Measurements from ENCODE around the gene BEX3.
A peak's percentile ranks its signal among the peaks of the same experiment; 100 is the strongest.
"Not testable (repeated sequence)": the region's sequence is repeated elsewhere in the genome, so short reads cannot be mapped to it uniquely, and the experiment has no call there.

Gene BEX3

DNA sequence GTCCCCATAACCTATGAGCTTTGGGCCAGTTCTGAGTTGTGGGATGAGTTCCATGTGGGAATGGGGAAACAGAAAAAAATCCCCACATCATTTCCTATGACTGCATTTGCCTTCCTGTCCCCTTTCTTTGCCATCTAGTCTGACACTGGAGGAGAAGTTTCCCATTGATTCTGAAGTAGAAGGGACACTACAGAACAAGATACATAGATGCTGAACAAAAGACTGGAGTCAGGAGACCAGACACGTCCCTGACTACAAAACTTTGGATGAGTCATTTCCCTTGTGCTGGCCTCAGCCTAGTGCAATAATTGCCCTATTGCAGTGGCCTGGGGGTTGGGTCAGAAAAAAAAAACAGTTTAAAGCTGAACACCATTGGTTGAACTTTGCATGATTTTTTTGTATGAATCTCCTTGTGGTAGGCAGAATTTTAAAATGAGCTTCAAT lies 22.1 kb downstream of the BEX3 start:
- H3K27me3 Mint-ChIP-seq = no peaks in the 10 kb centered on the region
- no peak overlapping the region for H3K27ac Mint-ChIP-seq
- H3K4me3 Mint-ChIP-seq = no peak overlapping the region
- H3K4me1 Mint-ChIP-seq (ENCODE audit: low read depth) = peaks cover 27% of the 10 kb centered on the region
- H3K36me3 Mint-ChIP-seq (ENCODE audit: low read depth) = no peaks in the 10 kb centered on the region
- H3K9me3 Mint-ChIP-seq = no peaks in the 10 kb centered on the region

DNA sequence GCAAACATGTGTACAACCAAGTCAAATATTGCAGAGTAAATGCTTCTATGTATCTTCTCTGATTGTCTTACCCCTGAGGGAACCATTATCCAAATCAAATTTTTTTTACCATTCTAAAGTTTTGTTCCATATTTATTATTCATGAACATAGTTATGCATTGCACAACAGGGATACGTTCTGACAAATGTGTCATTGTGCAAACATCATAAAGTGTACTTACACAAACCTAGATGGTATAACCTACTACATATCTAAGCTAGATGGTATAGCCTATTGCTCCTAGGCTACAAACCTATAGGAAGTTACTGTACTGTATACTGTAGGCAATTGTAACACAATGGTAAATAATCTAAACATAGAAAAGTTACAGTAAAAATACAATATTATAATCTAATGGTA lies 23.4 kb downstream of the BEX3 start:
- no peaks in the 10 kb centered on the region for H3K36me3 Mint-ChIP-seq (ENCODE audit: low read depth)
- no peaks in the 10 kb centered on the region for H3K9me3 Mint-ChIP-seq
- no peaks in the 10 kb centered on the region for H3K27me3 Mint-ChIP-seq
- no peak overlapping the region for H3K4me3 Mint-ChIP-seq
- H3K27ac Mint-ChIP-seq = no peak overlapping the region
- H3K4me1 Mint-ChIP-seq (ENCODE audit: low read depth) = peaks cover 34% of the 10 kb centered on the region

DNA sequence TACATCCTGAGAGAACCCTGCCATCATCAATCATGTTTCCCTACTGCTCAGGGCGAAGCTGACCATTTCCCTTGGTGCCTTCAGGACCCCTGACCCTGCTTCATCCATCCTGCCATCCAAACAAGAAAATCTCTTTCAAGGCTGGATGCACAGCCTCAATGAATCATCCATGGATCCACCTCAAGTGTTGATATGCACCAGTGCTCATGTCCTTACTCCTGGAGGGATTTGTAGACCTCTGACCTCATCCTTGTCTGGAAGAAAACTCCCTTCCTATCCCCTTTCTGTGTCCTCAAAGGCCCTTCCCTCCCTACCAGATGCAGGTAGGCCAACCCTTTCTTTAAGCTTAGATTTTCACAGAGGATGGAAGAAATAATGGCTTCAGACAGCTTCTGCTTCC lies 24.6 kb downstream of the BEX3 start:
- Mint-ChIP-seq H3K9me3 (no peaks in the 10 kb centered on the region), H3K4me3 (no peak overlapping the region), H3K36me3 (ENCODE audit: low read depth) (no peaks in the 10 kb centered on the region), H3K4me1 (ENCODE audit: low read depth) (peaks cover 34% of the 10 kb centered on the region), H3K27ac (no peak overlapping the region), H3K27me3 (no peaks in the 10 kb centered on the region)

DNA sequence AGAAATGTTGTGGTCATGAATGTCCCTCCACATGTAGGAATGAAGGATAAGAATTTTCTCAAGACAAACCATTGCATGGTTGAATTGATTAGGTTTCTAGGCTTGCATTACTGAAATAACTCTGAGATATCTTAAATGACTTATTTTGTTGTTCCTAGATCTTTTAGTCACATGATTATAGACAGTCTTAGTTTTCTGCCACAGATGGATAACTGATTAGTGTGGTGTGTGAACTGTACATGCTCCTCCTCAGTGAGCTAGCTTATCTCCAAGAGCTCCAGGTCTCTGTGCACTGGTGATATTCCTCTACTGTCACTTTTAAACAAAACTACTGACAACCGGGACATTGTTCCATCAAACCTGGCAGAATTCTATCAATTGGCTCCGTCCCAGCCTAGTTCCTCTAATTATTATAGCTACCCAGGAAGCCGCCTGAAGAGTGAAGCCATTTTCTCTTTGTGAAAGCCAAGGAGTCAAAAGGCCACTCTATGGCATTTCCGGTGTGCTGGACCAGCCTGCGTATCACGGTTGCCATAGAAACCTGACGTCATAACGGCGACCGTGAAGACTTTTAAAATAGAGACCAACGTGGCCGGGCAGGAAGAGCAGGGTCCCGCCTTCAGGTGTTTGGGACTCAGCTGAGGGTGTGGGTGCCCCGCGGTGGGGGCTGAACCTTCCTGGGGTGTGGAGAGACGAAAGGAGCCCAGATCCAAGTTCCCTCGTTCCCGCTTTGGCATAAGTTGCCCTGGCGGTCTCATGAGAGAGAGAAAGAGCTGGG lies 28.1 kb downstream of the BEX3 start:
- no peaks in the 10 kb centered on the region for H3K36me3 Mint-ChIP-seq (ENCODE audit: low read depth)
- H3K4me1 Mint-ChIP-seq (ENCODE audit: low read depth) = peaks cover 7% of the 10 kb centered on the region
- H3K4me3 Mint-ChIP-seq = peak overlapping the region; percentile 86
- no peaks in the 10 kb centered on the region for H3K9me3 Mint-ChIP-seq
- no peaks in the 10 kb centered on the region for H3K27me3 Mint-ChIP-seq
- peak overlapping the region; percentile 81 for H3K27ac Mint-ChIP-seq

DNA sequence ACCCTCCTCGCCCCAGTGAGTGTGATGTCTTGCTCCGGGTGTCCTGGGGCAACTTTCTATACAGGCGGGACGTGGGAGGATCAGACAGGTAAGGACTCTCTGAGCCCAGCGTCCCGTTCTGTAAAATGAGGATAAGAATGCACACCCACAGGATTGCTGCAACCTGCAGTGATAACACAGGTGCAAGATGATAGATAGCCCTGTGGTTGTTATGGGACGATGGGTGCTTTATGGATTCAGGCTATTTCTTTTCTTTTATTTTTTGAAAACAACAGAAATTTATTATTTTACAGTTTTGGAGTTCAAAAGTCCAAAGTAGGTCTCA lies 28.6 kb downstream of the BEX3 start:
- H3K36me3 Mint-ChIP-seq (ENCODE audit: low read depth) = no peaks in the 10 kb centered on the region
- peaks cover 7% of the 10 kb centered on the region for H3K4me1 Mint-ChIP-seq (ENCODE audit: low read depth)
- no peaks in the 10 kb centered on the region for H3K27me3 Mint-ChIP-seq
- H3K9me3 Mint-ChIP-seq = no peaks in the 10 kb centered on the region
- H3K4me3 Mint-ChIP-seq = peak overlapping the region; percentile 86
- H3K27ac Mint-ChIP-seq = no peak overlapping the region

DNA sequence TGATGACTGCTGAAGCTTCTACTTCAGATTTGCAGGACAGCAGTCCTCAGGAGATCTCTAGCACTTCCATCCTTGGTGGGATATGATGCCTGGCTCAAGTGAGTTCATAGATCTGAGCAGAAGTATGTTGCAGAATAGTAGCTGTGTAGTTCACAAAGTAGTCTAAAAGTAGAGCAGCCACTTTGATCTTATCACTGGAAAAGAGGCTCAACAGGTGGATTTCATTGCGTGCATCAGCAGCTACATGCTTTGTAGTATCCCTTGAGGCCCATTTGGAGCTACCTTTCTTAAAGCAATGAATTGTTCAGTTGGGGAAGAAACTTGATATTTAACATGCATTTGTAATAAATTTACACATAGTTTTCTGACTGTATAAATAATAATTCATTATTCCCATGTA lies 29.9 kb downstream of the BEX3 start:
- Mint-ChIP-seq H3K36me3 (ENCODE audit: low read depth) (no peaks in the 10 kb centered on the region), H3K9me3 (no peaks in the 10 kb centered on the region), H3K27me3 (no peaks in the 10 kb centered on the region), H3K4me1 (ENCODE audit: low read depth) (peaks cover 7% of the 10 kb centered on the region), H3K27ac (no peak overlapping the region), H3K4me3 (no peak overlapping the region)

DNA sequence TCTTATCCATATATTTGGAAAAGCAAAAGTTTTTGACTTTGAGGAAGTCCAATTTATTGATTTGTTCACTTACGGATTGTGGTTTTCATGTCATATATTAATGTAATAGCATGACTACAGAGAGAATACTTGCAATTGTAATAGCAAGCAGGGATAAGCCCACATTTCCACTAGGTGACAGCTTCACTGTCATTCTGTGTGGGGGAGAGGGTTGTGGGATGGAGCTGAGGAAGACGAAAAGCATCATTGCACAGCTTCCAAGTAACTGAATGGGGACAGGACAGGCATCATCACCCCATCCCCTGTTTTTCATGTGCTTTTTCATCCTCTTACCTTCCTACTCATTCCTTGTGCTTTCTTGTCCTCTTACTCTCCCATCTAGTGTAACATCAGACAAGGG lies 31.4 kb downstream of the BEX3 start:
- Mint-ChIP-seq H3K9me3 (no peaks in the 10 kb centered on the region), H3K27ac (no peak overlapping the region), H3K4me1 (ENCODE audit: low read depth) (peaks cover 7% of the 10 kb centered on the region), H3K36me3 (ENCODE audit: low read depth) (no peaks in the 10 kb centered on the region), H3K4me3 (no peak overlapping the region), H3K27me3 (no peaks in the 10 kb centered on the region)

DNA sequence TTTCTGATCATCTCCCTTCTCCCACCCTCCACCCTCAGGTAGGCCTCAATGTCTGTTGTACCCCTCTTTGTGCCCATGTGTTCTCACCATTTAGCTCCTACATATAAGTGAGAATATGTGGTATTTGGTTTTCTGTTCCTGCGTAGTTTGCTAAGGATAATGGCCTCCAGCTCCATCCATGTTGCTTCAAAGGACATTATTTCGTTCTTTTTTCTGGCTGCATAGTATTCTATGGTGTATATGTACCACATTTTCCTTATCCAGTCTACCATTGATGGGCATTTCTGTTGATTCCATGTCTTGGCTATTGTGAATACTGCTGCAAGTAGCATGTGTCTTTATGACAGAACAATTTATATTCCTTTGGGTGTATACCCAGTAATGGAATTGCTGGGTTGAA lies 35.4 kb downstream of the BEX3 start:
- not testable (repeated sequence) for H3K9me3 Mint-ChIP-seq; H3K36me3 Mint-ChIP-seq (ENCODE audit: low read depth); H3K27ac Mint-ChIP-seq; H3K4me3 Mint-ChIP-seq; H3K27me3 Mint-ChIP-seq; H3K4me1 Mint-ChIP-seq (ENCODE audit: low read depth)

DNA sequence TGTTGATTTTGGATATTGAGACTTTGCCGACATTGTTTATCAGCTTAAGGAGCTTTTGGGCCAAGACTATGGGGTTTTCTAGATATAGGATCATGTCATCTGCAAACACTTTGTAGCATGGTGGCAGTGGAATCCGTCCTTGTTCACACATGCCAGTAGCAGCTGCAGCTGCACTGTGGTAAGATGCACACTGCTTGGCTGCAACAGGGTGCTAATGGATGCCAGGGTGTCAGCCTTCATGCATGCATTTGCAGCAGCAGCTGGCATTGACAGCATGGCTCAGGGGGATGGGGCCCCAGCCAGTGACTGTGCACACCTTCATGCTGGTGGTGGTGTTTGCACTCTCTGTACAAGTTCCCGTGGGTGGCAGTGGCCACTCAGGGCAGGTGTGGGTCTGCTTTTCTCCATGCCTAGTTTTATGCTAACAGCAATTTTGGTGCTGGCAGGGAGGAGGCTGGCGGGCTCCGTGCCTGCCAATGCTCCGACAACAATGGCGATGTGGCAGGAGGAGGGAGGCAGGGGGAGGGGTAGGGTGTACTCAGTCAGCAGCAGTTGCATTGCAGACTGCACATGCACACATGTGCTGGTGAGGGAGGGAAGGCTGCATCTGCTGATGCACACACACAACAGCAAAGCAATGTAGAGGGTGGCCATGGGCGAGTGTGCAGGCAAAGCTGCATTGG lies 37.5 kb downstream of the BEX3 start:
- H3K36me3 Mint-ChIP-seq (ENCODE audit: low read depth) = no peaks in the 10 kb centered on the region
- no peaks in the 10 kb centered on the region for H3K27me3 Mint-ChIP-seq
- peaks cover 7% of the 10 kb centered on the region for H3K4me1 Mint-ChIP-seq (ENCODE audit: low read depth)
- H3K9me3 Mint-ChIP-seq = no peaks in the 10 kb centered on the region
- no peak overlapping the region for H3K27ac Mint-ChIP-seq
- H3K4me3 Mint-ChIP-seq = no peak overlapping the region

DNA sequence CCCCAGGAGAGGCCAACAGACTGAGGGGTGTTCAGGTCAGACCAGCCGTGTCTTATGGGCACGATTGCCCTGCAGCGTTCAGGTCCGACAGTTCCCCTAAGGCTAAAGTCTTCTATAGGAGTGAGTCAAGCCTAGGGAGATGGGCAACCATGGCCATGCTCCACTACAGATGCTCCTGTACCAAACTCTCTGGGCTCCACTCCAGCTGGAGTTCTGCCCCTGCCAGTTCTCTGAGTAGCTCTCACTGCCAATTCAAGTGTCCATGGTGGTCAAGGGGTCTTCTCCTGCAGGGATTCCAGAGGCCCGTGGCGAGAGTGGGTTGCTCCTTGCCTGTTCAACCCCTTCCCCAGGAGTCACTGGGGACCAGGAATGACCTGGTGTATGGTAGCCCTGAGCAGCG lies 38.2 kb downstream of the BEX3 start:
- Mint-ChIP-seq H3K4me1 (ENCODE audit: low read depth) (peaks cover 7% of the 10 kb centered on the region), H3K27ac (no peak overlapping the region), H3K4me3 (no peak overlapping the region), H3K36me3 (ENCODE audit: low read depth) (no peaks in the 10 kb centered on the region), H3K9me3 (no peaks in the 10 kb centered on the region), H3K27me3 (no peaks in the 10 kb centered on the region)

DNA sequence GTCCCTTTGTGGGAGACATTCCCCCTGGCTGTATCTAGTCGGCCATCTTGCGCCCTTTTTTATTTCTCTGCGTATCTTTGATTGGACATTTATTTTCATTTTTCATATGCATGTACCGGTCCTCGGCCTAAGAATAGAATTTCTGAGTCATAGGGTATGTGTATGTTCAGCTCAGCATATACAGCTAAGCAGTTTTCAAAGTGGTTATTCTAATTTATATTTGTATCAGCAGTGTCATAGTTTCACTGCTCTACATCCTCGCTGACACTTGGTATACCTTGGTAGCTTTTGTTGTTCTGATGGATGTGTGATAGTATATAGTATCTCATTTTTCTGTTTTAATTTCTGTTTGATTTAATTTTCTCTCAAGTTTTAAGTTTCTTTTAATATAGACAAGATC lies 38.7 kb downstream of the BEX3 start:
- Mint-ChIP-seq H3K9me3 (no peaks in the 10 kb centered on the region), H3K4me1 (ENCODE audit: low read depth) (peaks cover 7% of the 10 kb centered on the region), H3K27ac (no peak overlapping the region), H3K27me3 (no peaks in the 10 kb centered on the region), H3K36me3 (ENCODE audit: low read depth) (no peaks in the 10 kb centered on the region), H3K4me3 (no peak overlapping the region)

DNA sequence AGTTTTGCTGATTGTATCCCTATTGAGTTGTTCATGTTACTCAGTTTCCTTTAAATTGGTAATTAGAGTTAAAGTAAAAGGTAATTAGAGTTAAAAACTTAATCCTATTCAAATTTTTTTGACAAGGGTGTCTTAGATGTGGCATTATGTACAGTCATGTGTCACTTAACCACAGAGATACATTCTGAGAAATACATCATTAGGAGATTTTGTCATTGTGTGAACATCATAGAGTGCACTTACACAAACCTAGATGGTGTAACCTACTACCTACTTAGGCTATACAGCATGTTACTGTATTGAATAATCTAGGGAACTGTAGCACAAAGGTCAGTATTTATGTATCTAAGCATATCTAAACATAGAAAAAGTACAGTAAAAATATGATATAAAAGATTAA lies 39.2 kb downstream of the BEX3 start:
- H3K27me3 Mint-ChIP-seq = no peaks in the 10 kb centered on the region
- H3K36me3 Mint-ChIP-seq (ENCODE audit: low read depth) = no peaks in the 10 kb centered on the region
- H3K9me3 Mint-ChIP-seq = no peaks in the 10 kb centered on the region
- H3K27ac Mint-ChIP-seq = no peak overlapping the region
- H3K4me1 Mint-ChIP-seq (ENCODE audit: low read depth) = peaks cover 7% of the 10 kb centered on the region
- no peak overlapping the region for H3K4me3 Mint-ChIP-seq

DNA sequence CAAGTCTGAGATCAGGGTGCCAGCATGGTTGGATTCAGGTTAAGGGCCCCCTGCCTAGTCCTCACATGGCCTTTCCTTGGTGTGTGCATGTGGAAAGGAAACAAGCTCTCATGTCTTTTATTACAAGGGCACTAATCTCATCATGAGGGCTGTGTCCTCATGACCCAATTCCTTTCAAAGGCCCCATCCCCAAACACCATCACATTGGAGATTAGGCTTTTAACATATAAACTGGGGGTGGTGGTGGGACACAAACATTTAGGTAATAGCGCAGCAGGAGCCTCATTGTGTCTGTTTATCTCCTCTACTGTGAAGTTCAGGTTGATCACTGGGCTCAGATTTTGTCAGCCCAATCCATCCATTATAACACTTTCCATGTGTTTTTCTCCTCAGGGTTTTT lies 41.0 kb downstream of the BEX3 start:
- Mint-ChIP-seq H3K4me1 (ENCODE audit: low read depth) (peaks cover 7% of the 10 kb centered on the region), H3K36me3 (ENCODE audit: low read depth) (no peaks in the 10 kb centered on the region), H3K27me3 (no peaks in the 10 kb centered on the region), H3K27ac (no peak overlapping the region), H3K4me3 (no peak overlapping the region), H3K9me3 (no peaks in the 10 kb centered on the region)

DNA sequence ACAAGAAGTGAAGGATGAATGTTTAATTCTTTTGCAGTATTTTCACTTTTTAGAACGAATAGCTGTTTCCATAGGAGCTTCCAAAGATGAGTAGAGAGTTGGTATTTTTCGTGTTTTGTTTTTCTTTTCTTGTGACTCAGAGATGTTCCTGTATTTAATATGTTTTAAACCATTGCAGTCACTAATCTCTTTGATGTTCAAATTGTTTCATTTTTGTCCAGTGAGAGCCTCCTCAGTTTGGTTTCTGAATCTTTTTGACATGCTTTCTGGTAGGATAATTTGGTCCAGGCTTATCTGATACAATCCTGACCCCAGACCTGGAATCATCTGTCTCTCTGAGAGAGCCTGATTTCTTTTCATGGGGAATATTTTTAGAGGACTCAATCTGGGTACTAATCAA lies 41.6 kb downstream of the BEX3 start:
- H3K4me1 Mint-ChIP-seq (ENCODE audit: low read depth) = peaks cover 7% of the 10 kb centered on the region
- no peaks in the 10 kb centered on the region for H3K36me3 Mint-ChIP-seq (ENCODE audit: low read depth)
- no peak overlapping the region for H3K27ac Mint-ChIP-seq
- H3K9me3 Mint-ChIP-seq = no peaks in the 10 kb centered on the region
- H3K4me3 Mint-ChIP-seq = no peak overlapping the region
- H3K27me3 Mint-ChIP-seq = no peaks in the 10 kb centered on the region

DNA sequence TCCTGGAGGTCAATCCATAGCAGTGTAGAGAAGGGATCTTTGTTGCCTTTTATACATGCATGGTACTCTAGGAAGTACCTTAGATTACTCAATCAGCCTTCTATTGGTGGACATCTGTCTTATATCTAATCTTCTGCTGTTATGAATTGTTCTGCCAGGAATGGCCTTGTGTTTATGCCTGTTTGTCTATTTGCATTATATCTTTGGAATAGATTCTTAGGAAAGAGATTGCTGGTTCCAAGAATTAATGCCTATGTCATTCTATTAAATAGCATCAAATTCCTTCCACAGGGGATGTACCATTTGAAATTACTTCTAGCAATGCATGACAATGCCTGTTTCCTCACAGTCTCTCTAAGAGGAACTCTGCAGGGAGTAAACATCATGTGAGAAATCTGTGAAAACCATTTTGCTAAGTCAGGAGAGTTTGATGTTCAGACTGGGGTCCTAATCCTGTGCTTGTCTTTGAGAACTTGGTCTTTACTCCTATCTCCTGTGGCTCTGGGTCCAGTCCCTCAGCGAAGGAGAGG lies 42.5 kb downstream of the BEX3 start:
- no peak overlapping the region for H3K27ac Mint-ChIP-seq
- no peaks in the 10 kb centered on the region for H3K36me3 Mint-ChIP-seq (ENCODE audit: low read depth)
- peaks cover 7% of the 10 kb centered on the region for H3K4me1 Mint-ChIP-seq (ENCODE audit: low read depth)
- no peaks in the 10 kb centered on the region for H3K27me3 Mint-ChIP-seq
- no peak overlapping the region for H3K4me3 Mint-ChIP-seq
- H3K9me3 Mint-ChIP-seq = no peaks in the 10 kb centered on the region

Data from stimulated activated naive CD8-positive, alpha-beta T cell treated with anti-CD3 and anti-CD28 coated beads, Interleukin-15, Interleukin-2, amounts not matched to agents 100 ng/mL and 50 ng/mL, for 24 hours (primary cell).